ENCODE measurements around the gene ANO1. TPM values are rescaled to one million over a fixed set of nuclear protein-coding genes. Genes with fewer than 3 reads are reported as not detected.

Gene ANO1
- total RNA-seq, 1 donor from 2014 or later: 0.14 TPM

DNA sequence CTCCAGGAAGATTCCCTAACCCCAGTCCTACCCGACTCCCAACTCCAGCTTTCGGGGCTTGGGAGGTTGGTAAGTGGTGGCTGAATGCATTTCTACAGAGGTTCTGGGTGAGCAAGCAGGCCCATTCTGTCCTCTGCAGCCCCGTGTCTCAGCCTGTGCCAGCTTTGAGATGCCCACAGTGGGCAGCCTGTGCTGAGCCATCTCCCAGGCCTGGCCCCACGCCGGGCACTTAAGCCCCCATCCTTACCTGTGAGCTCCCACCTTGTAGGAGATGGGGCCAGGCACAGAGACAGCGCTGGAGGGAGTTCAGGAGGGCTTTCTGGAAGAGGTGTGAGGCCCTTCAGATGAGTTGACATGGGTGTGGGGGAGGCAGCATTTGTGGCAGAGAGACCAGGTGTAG is 54.5 kb downstream of the ANO1 start:
- no peaks in the 10 kb centered on the region for H3K36me3 Mint-ChIP-seq (ENCODE audit: low read depth, unreplicated experiment)
- FAIRE-seq: no peak
- H3K27me3 Mint-ChIP-seq (ENCODE audit: low read depth, unreplicated experiment): peaks cover 41% of the 10 kb centered on the region
- H3K4me3 Mint-ChIP-seq (ENCODE audit: unreplicated experiment): no peak overlapping the region
- no peaks in the 10 kb centered on the region for H3K79me2 ChIP-seq (ENCODE audit: insufficient read depth, low read length)
- H3K36me3 ChIP-seq (ENCODE audit: insufficient read depth, low read length): no peaks in the 10 kb centered on the region
- H2AFZ ChIP-seq (ENCODE audit: low read depth, low read length): no peak overlapping the region
- H3K27ac Mint-ChIP-seq (ENCODE audit: unreplicated experiment): no peak overlapping the region
- no peak for DNase-seq (ENCODE audit: low read depth)
- H3K9me3 Mint-ChIP-seq (ENCODE audit: unreplicated experiment): no peaks in the 10 kb centered on the region
- peaks cover 7% of the 10 kb centered on the region for H3K4me1 Mint-ChIP-seq (ENCODE audit: low read depth, unreplicated experiment)
- TF ChIP-seq EZH2 (IDR thresholded peaks at IDR 0.05; ENCODE audit: insufficient read depth, low read length): no peak
- TF ChIP-seq, protein P1, sequence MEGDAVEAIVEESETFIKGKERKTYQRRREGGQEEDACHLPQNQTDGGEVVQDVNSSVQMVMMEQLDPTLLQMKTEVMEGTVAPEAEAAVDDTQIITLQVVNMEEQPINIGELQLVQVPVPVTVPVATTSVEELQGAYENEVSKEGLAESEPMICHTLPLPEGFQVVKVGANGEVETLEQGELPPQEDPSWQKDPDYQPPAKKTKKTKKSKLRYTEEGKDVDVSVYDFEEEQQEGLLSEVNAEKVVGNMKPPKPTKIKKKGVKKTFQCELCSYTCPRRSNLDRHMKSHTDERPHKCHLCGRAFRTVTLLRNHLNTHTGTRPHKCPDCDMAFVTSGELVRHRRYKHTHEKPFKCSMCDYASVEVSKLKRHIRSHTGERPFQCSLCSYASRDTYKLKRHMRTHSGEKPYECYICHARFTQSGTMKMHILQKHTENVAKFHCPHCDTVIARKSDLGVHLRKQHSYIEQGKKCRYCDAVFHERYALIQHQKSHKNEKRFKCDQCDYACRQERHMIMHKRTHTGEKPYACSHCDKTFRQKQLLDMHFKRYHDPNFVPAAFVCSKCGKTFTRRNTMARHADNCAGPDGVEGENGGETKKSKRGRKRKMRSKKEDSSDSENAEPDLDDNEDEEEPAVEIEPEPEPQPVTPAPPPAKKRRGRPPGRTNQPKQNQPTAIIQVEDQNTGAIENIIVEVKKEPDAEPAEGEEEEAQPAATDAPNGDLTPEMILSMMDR (IDR thresholded peaks at IDR 0.05; ENCODE audit: insufficient read depth, low read depth, low read length): no peak
- no peaks in the 10 kb centered on the region for H3K9me3 ChIP-seq (ENCODE audit: insufficient read depth, low read depth, low read length)
- no peak overlapping the region for H3K9ac ChIP-seq (ENCODE audit: low read length)
- no peak overlapping the region for H3K4me2 ChIP-seq (ENCODE audit: low read length)
- H4K20me1 ChIP-seq (ENCODE audit: insufficient read depth, low read length): no peaks in the 10 kb centered on the region
- H3K4me1 ChIP-seq (ENCODE audit: insufficient read depth, low read length): peaks cover 15% of the 10 kb centered on the region
- no peak overlapping the region for H3K4me3 ChIP-seq (ENCODE audit: insufficient read depth, low read depth, low read length)
- no peak overlapping the region for H3K27ac ChIP-seq (ENCODE audit: low read depth, low read length)
- no peaks in the 10 kb centered on the region for H3K27me3 ChIP-seq (ENCODE audit: insufficient read depth, low read length)

DNA sequence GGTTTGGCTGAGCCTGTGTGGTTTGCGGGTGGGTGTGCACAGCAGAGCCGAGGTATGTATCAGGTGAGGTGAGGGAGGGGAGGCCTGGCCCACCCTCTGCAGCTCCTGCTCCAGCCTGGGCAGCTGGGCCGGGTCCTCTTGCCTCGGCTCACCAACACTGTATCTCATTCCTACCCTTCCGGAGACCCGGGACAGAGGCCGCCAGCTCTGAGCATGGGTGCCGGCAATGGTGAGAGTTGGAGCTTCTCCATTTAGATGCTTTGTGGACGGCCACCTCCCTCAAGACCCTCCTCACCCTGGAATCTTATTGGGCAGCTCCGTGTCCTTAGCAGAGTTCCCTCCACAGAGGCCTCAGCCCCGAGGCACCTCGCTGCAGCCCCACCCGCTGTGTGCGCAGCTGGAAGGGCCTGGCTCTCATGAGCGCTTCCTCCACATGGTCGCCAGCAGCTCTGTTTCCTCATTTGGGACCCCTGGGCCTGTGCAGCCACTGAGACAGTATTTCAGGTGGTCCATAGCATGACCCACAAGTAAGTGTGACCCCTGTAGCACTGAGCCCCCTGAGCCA is 55.7 kb downstream of the ANO1 start:
- H4K20me1 ChIP-seq (ENCODE audit: insufficient read depth, low read length): no peaks in the 10 kb centered on the region
- no peak overlapping the region for H3K4me2 ChIP-seq (ENCODE audit: low read length)
- DNase-seq (ENCODE audit: low read depth) (no peak), FAIRE-seq (no peak)
- no peak overlapping the region for H3K4me3 ChIP-seq (ENCODE audit: insufficient read depth, low read depth, low read length)
- Mint-ChIP-seq H3K4me1 (ENCODE audit: low read depth, unreplicated experiment) (no peaks in the 10 kb centered on the region), H3K9me3 (ENCODE audit: unreplicated experiment) (no peaks in the 10 kb centered on the region), H3K4me3 (ENCODE audit: unreplicated experiment) (no peak overlapping the region), H3K27me3 (ENCODE audit: low read depth, unreplicated experiment) (peaks cover 43% of the 10 kb centered on the region), H3K36me3 (ENCODE audit: low read depth, unreplicated experiment) (no peaks in the 10 kb centered on the region), H3K27ac (ENCODE audit: unreplicated experiment) (no peak overlapping the region)
- H3K9ac ChIP-seq (ENCODE audit: low read length): no peak overlapping the region
- H3K79me2 ChIP-seq (ENCODE audit: insufficient read depth, low read length): no peaks in the 10 kb centered on the region
- no peak overlapping the region for H2AFZ ChIP-seq (ENCODE audit: low read depth, low read length)
- no peak for TF ChIP-seq EZH2 (IDR thresholded peaks at IDR 0.05; ENCODE audit: insufficient read depth, low read length)
- TF ChIP-seq, protein P1 (IDR thresholded peaks at IDR 0.05; ENCODE audit: insufficient read depth, low read depth, low read length): no peak
- H3K27ac ChIP-seq (ENCODE audit: low read depth, low read length): no peak overlapping the region
- no peaks in the 10 kb centered on the region for H3K27me3 ChIP-seq (ENCODE audit: insufficient read depth, low read length)
- peaks cover 3% of the 10 kb centered on the region for H3K4me1 ChIP-seq (ENCODE audit: insufficient read depth, low read length)
- H3K36me3 ChIP-seq (ENCODE audit: insufficient read depth, low read length): no peaks in the 10 kb centered on the region
- no peaks in the 10 kb centered on the region for H3K9me3 ChIP-seq (ENCODE audit: insufficient read depth, low read depth, low read length)

DNA sequence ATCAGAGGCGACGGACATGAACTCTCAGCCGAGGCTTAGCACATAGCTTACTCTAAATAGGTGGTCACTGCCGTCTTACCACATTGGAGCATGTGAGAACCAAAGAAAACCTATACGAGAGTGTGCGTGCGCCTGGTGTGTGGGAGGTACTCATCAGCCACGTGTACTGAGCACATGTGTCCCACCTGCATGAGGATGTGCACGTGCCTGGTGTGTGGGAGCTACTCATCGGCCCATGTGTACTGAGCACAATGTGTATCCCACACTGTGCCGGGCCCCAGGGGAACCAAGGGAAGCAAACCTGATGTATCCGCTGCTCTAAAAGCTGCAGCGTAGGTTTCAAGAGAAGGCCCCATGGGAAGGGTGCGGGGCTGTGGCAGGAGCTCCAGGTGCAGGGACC is 56.4 kb downstream of the ANO1 start:
- H3K4me3 ChIP-seq (ENCODE audit: insufficient read depth, low read depth, low read length): no peak overlapping the region
- H3K36me3 ChIP-seq (ENCODE audit: insufficient read depth, low read length): no peaks in the 10 kb centered on the region
- H3K9ac ChIP-seq (ENCODE audit: low read length): no peak overlapping the region
- Mint-ChIP-seq H3K27ac (ENCODE audit: unreplicated experiment) (no peak overlapping the region), H3K27me3 (ENCODE audit: low read depth, unreplicated experiment) (peaks cover 40% of the 10 kb centered on the region), H3K4me3 (ENCODE audit: unreplicated experiment) (no peak overlapping the region), H3K36me3 (ENCODE audit: low read depth, unreplicated experiment) (no peaks in the 10 kb centered on the region), H3K9me3 (ENCODE audit: unreplicated experiment) (no peaks in the 10 kb centered on the region), H3K4me1 (ENCODE audit: low read depth, unreplicated experiment) (no peaks in the 10 kb centered on the region)
- no peak for TF ChIP-seq EZH2 (IDR thresholded peaks at IDR 0.05; ENCODE audit: insufficient read depth, low read length)
- TF ChIP-seq, protein P1 (IDR thresholded peaks at IDR 0.05; ENCODE audit: insufficient read depth, low read depth, low read length): no peak
- H3K27me3 ChIP-seq (ENCODE audit: insufficient read depth, low read length): no peaks in the 10 kb centered on the region
- no peaks in the 10 kb centered on the region for H3K79me2 ChIP-seq (ENCODE audit: insufficient read depth, low read length)
- no peaks in the 10 kb centered on the region for H3K4me1 ChIP-seq (ENCODE audit: insufficient read depth, low read length)
- FAIRE-seq (no peak), DNase-seq (ENCODE audit: low read depth) (no peak)
- H3K27ac ChIP-seq (ENCODE audit: low read depth, low read length): no peak overlapping the region
- no peak overlapping the region for H3K4me2 ChIP-seq (ENCODE audit: low read length)
- no peaks in the 10 kb centered on the region for H3K9me3 ChIP-seq (ENCODE audit: insufficient read depth, low read depth, low read length)
- H2AFZ ChIP-seq (ENCODE audit: low read depth, low read length): no peak overlapping the region
- H4K20me1 ChIP-seq (ENCODE audit: insufficient read depth, low read length): no peaks in the 10 kb centered on the region
